A204.1 (cell line): ENCODE data around the gene ENDOG.
A peak's percentile ranks its signal among the peaks of the same experiment; 100 is the strongest.
"Not testable (repeated sequence)": the region's sequence is repeated elsewhere in the genome, so short reads cannot be mapped to it uniquely, and the experiment has no call there.

Experiments
- FAIRE-seq: peaks from 2 replicates; lab custom pipeline; 2012; peaks lifted over from hg19 to GRCh38; lab: Jason Lieb, UNC

The ENDOG gene

GRCh38 chr9:128828719-128829452 is 10.6 kb downstream of the ENDOG start:
- FAIRE-seq: no peak

GRCh38 chr9:128829477-128830251 is 11.4 kb downstream of the ENDOG start, which contains the start of gene SPOUT1:
Gene SPOUT1, minus strand, starts transcription at chr9:128829794. Its CDS starts 14 bp downstream, at chr9:128829780.
- peak; percentile 81 for FAIRE-seq

GRCh38 chr9:128833696-128834095 is 15.4 kb downstream of the ENDOG start:
- FAIRE-seq: no peak

GRCh38 chr9:128835246-128836210 is 17.2 kb downstream of the ENDOG start:
- FAIRE-seq: no peak

- no peak for FAIRE-seq
Observed at GRCh38 chr9:128836509-128837145, 18.3 kb downstream of the ENDOG start.

- FAIRE-seq: no peak
Observed at GRCh38 chr9:128838338-128838737, 20.0 kb downstream of the ENDOG start.

- no peak for FAIRE-seq
Observed at GRCh38 chr9:128840524-128840923, 22.2 kb downstream of the ENDOG start.

- FAIRE-seq: no peak
Observed at GRCh38 chr9:128841694-128842492, 23.6 kb downstream of the ENDOG start.

- not testable (repeated sequence) for FAIRE-seq
Observed at GRCh38 chr9:128843171-128843570, 24.9 kb downstream of the ENDOG start.

GRCh38 chr9:128845186-128845931 is 27.1 kb downstream of the ENDOG start:
- FAIRE-seq: no peak

GRCh38 chr9:128846680-128847030 is 28.4 kb downstream of the ENDOG start:
- no peak for FAIRE-seq

GRCh38 chr9:128847803-128848202 is 29.5 kb downstream of the ENDOG start:
- FAIRE-seq: no peak

- not testable (repeated sequence) for FAIRE-seq
Observed at GRCh38 chr9:128851024-128851423, 32.7 kb downstream of the ENDOG start.

GRCh38 chr9:128851779-128852600 is 33.7 kb downstream of the ENDOG start:
- peak; percentile 11 for FAIRE-seq

- not testable (repeated sequence) for FAIRE-seq
Observed at GRCh38 chr9:128852646-128853045, 34.3 kb downstream of the ENDOG start.

GRCh38 chr9:128854454-128854853 is 36.2 kb downstream of the ENDOG start:
- not testable (repeated sequence) for FAIRE-seq

- not testable (repeated sequence) for FAIRE-seq
Observed at GRCh38 chr9:128858476-128858875, 40.2 kb downstream of the ENDOG start.

GRCh38 chr9:128860937-128861336 is 42.6 kb downstream of the ENDOG start:
- FAIRE-seq: no peak

GRCh38 chr9:128861501-128861900 is 43.2 kb downstream of the ENDOG start:
- no peak for FAIRE-seq
